Endometrium (tissue), 2 donors: ENCODE data around the gene TBC1D4.
A peak's percentile ranks its signal among the peaks of the same experiment; 100 is the strongest.

ENCODE experiments used
- FAIRE-seq: peaks from 2 replicates; lab custom pipeline; 2012; peaks lifted over from hg19 to GRCh38; lab: Jason Lieb, UNC
- donor health status: control.
- donor health status: control.

TBC1D4 gene

GRCh38 chr13:75482070-75482819 is at the start of gene TBC1D4:
TSS of gene TBC1D4 (minus strand) at chr13:75482169. CDS start at chr13:75481767, 402 bp downstream.
- no peak for FAIRE-seq

DNA sequence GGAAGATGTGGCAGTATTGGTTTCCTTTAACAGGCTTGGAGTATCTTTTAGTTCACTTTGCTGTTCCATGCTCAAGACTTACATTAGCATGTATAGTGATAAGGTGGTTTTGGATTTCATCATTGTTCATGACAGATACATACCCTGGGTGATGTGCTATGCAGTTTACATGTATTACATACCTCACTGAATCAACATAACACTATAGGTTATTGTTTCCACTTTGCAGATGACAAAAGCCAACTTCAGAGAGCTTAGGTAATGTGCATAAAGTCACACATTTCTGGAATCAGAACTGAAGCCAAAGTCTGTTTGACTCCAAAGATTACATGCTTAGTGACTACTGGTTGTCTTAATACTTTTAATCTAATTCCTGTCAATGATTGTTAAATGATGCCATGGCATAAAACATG is 48.6 kb upstream of the TBC1D4 start:
- FAIRE-seq, result no peak

DNA sequence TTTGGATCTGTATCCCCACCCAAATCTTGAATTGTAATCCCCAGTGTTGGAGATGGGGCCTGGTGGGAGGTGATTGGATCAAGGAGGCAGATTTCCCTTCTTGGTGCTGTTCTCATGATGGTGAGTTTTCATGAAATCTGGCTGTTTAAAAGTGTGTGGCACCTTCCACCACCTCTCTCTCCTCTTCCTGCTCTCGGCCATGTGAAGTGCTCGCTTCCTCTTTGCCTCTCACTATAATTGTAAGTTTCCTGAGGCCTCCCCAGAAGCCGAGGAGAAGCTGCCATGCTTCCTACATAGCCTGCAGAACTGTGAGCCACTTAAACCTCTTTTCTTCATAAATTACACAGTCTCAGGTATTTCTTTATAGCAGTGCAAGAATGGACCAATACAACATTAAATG is 40.0 kb upstream of the TBC1D4 start:
- no peak for FAIRE-seq

DNA sequence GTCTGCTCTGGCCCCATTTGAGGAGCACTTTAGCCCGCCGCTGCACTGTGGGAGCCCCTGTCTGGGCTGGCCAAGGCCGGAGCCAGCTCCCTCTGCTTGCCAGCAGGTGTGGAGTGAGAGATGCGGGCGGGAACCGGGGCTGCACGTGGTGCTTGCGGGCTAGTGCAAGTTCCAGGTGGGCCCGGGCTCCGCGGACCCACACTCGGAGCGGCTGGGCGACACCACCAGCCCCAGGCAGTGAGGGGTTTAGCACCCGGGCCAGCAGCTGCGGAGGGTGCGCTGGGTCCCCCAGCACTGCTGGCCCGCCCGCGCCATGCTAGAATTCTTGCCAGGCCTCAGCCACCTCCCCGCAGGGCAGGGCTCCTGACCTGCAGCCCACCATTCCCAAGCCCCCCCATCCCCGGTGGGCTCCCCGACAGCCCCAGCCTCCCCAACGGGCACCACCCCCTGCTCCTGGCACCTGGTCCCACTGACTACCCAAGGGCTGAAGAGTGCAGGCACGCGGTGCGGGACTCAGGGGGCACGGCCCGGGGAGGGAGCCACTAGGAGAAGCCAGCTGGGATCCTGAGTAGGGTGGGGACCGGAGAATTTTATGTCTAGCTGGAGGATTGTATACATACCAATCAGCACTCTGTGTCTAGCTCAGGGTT is 36.6 kb upstream of the TBC1D4 start:
- no peak for FAIRE-seq

DNA sequence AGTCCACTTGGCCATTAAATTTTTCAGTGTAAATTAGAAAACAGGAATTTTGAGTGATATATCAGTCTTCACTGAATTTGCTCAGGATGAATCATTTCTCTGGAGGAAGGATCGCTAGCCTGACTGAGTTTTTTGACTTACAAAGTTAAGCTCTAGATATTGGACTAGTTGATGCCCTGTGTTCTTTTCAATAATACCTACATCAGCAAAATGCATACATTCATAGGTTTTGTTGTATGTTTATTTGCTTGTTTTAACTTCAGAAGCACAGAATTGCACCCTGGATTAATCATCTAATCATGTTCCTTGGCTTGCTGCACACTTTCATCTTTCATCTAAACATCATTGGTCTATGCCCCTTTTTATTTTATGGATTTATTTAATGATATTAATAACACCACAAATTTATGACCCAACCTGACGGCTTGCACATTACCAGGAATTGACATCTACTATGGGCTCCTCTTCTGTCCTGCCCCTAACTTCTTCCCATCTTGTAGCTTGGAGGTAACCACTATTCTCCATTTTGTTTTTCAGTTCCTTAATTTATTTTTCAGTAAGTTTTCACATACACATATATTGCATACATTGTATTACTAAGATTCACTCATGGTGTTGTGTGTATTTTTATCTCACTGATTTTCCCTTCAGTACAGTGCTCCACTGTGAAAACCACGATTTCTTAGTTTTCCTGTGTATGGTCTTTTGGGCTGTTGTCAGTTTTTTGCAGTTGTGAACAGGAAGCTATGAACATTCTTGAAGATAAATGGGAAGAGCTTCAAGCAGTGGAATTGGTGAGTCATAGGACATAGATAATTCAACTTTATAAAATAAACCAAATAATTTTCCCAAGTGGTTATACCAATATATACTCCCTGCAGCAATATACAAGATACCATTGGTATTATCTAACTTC is 32.4 kb upstream of the TBC1D4 start:
- FAIRE-seq, result no peak

GRCh38 chr13:75513271-75513670 is 31.3 kb upstream of the TBC1D4 start:
- no peak for FAIRE-seq

DNA sequence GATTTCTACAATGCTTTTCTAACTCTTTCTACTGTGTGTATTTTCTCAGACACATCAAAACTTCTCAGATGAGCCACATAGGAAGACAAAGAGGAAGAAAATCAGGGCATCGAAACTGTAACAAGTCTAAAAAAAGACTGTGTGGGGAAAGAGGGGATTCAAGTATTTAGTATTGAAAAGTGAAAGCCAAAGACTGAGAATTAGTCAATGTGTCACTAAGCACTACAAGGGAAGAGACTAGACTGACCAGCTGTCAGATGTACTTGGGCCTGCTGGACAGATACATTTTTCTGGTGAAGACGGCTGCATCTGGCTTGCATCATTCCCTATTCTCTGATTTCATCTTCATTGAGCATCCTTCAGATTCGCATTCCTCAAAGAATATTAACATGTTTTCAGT is 30.3 kb upstream of the TBC1D4 start:
- no peak for FAIRE-seq

- FAIRE-seq, result no peak
Observed at GRCh38 chr13:75511051-75511625, 29.2 kb upstream of the TBC1D4 start.

GRCh38 chr13:75508002-75508548 is 26.1 kb upstream of the TBC1D4 start:
- no peak for FAIRE-seq

DNA sequence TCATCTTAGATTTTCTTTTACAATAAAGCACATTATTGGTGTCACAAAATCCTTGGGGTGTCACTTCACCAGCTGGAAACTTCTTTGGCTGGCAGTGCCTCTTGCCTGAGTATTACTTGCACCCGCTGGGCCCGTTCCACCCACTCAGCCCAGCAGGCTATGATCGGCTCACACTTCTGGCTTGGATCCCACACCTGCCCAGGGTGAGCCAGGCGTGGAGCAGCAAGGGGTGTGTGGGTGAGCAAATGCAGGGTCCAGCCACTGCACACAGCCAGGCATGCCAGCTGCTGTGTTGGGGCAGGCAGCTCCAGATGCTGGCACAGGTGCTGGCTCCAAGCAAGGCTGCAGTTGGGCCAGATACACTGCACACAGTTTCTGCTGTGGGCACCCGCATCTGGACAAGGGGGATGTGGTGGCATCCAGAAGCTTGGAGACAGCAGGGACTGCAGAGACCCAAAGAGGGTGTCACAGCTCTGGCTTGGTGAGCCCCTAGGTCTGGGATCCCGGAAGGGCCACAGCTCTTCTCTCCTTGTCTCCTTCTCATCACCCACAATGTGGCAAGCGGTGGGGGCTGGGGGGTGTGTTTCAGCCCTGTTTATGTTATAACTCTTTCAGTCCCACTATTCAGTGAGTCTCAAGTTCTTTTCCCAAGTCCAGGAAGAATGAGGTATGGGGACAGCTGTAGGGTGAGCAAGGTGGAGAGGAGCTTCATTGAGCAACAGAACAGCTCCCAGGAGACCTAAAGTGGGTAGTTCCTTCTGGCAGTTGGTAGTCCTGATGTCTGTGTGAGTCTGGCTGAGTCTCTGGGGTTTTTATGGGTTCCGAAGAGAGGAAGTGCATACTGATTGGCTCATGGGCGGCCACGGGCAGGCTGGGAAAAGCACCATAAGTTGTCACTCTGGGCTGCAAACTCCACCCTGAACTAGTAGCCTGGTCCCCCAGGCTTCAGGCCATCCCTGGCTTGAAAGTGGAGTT is 25.3 kb upstream of the TBC1D4 start:
- FAIRE-seq, result no peak

DNA sequence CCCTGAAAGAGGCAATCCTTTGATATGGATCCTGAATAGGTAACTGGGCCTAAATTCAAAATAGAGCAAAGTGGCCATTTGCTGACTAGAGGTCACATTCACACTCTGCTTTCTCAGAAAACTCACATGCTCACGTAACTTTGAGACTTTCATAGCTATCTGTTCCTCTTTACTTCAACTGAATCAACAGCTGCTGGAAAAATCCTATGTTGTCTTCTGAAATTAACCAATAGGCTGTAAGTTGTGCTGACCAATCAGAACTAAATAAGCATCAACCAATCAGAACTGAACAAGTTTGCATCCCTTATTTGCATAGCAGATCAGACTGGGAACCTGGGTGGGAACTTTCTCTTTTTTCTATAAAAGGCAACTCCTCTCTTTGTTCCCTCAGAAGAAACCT is 24.0 kb upstream of the TBC1D4 start:
- FAIRE-seq, result no peak

DNA sequence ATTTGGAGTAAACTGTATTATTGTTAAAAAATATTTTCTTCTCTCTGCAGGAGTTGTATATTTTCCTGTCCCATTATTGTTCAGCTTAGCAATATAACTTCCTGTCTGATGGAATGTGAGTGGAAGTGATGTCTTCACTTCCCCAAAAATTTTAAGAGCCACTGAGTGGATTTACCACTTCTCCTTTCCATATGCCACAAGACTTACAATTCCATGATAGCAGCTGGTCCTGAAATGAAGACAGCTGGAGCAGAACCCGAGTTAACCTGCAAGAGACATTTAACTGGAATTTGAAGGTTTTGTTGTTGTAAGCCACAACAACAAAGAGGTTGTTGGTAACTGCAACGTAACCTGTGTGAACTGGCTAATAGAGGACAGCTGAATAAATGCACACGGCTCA is 23.4 kb upstream of the TBC1D4 start:
- no peak for FAIRE-seq

DNA sequence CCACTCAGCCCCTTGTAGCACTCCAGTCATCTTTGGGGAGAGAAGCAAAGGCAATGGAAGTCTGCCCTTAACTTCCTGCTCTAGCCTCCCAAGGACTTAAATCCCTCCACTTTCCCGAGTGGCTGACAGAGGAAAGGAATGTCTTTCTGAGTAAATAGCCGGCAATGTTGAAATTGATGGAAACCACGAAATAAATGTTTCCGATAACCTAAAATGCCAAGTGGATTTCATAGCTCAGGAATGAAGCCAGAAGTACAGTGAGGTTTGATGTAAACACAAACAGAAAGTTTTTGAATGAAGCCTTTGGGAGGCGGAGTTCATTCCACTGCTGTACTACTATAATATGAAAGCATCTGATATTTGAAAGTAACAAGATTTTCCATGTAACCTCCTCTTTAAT is 14.0 kb upstream of the TBC1D4 start:
- no peak for FAIRE-seq

DNA sequence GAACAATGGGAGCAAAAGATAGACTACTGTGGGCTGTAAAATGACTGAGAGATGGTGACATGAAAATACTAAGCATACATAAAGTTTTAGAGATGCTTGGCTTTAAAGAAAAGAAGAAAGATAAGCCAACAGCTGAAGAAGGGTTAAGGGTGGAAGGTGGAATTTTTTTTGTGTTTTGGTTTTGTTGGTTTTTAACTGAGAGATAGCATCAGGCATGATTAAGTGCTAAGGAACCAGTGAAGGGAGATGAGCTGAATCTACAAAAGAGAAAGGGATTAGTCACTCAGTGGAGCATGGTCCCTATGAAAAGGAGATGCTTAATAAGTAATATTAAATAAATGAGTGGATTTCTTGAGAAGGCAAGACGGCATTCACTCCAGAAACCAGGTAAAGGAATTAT is 12.5 kb upstream of the TBC1D4 start:
- no peak for FAIRE-seq

- no peak for FAIRE-seq
Observed at GRCh38 chr13:75493156-75493555, 11.2 kb upstream of the TBC1D4 start.

DNA sequence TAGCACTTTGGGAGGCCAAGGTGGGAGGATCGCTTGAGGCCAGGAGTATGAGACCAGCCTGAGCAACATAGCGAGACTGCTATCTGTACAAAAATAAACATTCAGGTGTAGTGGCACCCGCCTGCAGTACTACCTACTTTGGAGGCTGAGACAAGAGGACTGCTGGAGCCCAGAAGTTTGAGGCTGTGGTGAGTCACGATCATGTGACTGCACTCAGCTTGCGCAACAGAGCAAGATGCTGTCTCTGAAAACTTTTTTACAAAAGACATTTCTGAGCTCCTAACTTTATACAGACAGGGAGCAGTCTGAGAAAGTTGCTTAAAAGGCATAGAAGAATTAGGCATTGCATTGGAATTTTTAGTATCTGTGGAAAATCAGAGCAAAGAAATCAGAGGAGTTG is 10.4 kb upstream of the TBC1D4 start:
- no peak for FAIRE-seq

- no peak for FAIRE-seq
Observed at GRCh38 chr13:75491376-75491775, 9.4 kb upstream of the TBC1D4 start.

DNA sequence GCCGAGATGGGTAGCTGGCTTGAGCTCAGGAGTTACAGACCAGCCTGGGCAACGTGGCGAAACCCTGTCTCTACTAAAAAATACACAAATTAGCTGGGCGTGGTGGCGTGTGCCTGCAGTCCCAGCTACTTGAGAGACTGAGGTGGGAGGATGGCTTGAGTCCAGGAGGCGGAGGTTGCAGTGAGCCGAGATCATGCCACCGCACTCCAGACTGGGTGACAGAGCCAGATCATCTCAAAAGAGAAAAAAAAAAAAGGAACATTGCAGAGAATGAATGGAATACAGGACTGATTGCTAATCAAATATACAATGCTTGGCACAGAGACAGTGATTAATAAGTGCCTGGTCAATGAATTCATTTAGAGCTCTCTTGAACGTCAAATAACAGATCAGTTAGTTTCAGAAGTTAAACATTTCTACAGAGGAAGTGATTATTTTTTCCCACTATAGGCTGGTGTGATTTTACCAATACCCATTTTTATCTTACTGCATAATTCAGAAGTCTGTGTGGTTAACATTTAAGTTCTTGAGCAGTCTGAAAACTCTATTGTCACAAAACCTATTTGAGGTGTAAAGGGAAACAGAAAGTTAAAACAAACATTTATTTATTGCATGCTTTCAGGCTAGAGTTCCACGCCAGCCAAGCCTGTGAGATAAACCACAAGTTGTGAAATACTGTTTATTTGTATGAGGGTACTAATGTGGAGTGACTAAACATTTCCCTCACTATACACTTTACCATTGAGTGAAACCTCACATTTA is 7.7 kb upstream of the TBC1D4 start:
- peak; percentile 31 for FAIRE-seq

DNA sequence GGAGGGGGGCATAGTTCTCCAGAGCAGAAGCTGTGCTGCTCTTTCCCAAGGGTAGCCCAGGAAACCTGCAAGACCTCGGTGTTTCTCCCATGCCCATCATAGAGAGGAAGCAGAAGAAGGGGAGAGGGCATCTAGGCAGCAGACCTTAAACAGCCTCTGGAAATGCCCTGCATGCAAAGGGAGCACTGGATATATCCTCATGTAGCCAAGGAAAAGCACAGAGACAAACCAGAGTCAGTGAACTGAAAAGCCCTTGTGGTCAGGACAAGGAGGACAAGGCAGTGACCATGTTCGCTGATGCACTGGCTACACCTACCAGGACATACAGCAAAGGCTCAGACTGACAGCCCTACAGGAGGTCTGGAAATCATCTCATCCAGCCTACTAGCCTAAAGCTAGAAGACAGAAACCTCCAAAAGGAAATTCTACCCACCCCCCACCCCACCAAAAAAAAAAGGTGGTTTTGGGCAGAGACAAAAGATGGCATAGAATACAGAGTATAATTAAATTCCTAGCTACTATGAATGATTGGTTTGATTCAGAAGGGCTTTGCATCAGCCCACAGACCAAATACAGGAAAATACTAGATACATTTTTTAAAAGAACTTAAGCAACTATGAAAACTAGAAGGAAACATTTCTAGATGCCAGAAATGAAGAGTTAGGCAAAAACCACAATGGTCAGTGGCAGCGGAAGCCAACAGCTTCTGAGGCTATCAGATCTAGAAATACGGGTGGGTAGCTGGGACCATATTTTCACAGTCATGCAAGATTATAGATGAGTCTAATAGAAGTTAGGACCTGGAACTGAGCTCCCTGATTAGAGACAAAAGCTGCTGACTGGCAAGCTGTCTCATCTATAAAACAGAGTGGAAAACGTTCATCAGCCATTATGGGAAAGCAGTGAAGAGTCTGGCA is 4.4 kb upstream of the TBC1D4 start:
- no peak for FAIRE-seq
